ENCODE data around the gene NPDC1.

Gene NPDC1

GRCh38 chr9:137055385-137056364 lies 9.7 kb upstream of the NPDC1 start:
- no peak for DNase-seq

GRCh38 chr9:137054932-137055384 lies 9.0 kb upstream of the NPDC1 start:
- DNase-seq: no peak

GRCh38 chr9:137053944-137054931 lies 8.3 kb upstream of the NPDC1 start, which contains the start of gene ENTPD2:
ENTPD2 (minus strand) TSS chr9:137054061; CDS start chr9:137053997, 64 bp downstream.
- peak; percentile 36 to 49 for DNase-seq

- DNase-seq: no peak
Measured at GRCh38 chr9:137052998-137053943, 7.3 kb upstream of the NPDC1 start.

GRCh38 chr9:137052293-137052692 lies 6.3 kb upstream of the NPDC1 start:
- no peak for DNase-seq

GRCh38 chr9:137051145-137051724 lies 5.3 kb upstream of the NPDC1 start:
- no peak for DNase-seq

GRCh38 chr9:137050570-137050969 lies 4.6 kb upstream of the NPDC1 start:
- no peak for DNase-seq

- peak; percentile 52 to 66 for DNase-seq
Measured at GRCh38 chr9:137049544-137050449, 3.8 kb upstream of the NPDC1 start.

GRCh38 chr9:137048655-137049543 lies 2.9 kb upstream of the NPDC1 start:
- no peak for DNase-seq

- no peak for DNase-seq
Measured at GRCh38 chr9:137045294-137046087, 486 bp downstream of the NPDC1 start.

GRCh38 chr9:137044502-137045177 lies 1.3 kb downstream of the NPDC1 start:
- DNase-seq: no peak

GRCh38 chr9:137044037-137044436 lies 1.9 kb downstream of the NPDC1 start:
- no peak for DNase-seq

- no peak for DNase-seq
Measured at GRCh38 chr9:137042751-137043727, 2.9 kb downstream of the NPDC1 start.

- DNase-seq: no peak
Measured at GRCh38 chr9:137041124-137041523, 4.9 kb downstream of the NPDC1 start.

GRCh38 chr9:137040568-137040967 lies 5.4 kb downstream of the NPDC1 start:
- DNase-seq: no peak

GRCh38 chr9:137039611-137040366 lies 6.2 kb downstream of the NPDC1 start:
- no peak for DNase-seq
